ENCODE measurements around the gene ICE2.

Gene ICE2

GRCh38 chr15:60395276-60396011 is 83.5 kb downstream of the ICE2 start:
- ATAC-seq, result no peak
- TF ChIP-seq, protein P1, sequence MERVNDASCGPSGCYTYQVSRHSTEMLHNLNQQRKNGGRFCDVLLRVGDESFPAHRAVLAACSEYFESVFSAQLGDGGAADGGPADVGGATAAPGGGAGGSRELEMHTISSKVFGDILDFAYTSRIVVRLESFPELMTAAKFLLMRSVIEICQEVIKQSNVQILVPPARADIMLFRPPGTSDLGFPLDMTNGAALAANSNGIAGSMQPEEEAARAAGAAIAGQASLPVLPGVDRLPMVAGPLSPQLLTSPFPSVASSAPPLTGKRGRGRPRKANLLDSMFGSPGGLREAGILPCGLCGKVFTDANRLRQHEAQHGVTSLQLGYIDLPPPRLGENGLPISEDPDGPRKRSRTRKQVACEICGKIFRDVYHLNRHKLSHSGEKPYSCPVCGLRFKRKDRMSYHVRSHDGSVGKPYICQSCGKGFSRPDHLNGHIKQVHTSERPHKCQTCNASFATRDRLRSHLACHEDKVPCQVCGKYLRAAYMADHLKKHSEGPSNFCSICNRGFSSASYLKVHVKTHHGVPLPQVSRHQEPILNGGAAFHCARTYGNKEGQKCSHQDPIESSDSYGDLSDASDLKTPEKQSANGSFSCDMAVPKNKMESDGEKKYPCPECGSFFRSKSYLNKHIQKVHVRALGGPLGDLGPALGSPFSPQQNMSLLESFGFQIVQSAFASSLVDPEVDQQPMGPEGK (CRISPR knock-in tag; IDR thresholded peaks at IDR 0.05; ENCODE audit: borderline replicate concordance), result peak; percentile 29; the same call in 1 of the 2 replicates
- TF ChIP-seq ZFP30 (CRISPR knock-in tag; IDR thresholded peaks at IDR 0.05), result no peak

GRCh38 chr15:60394689-60395097 is 84.2 kb downstream of the ICE2 start:
- no peak for ATAC-seq
- TF ChIP-seq RARB (CRISPR knock-in tag; IDR thresholded peaks at IDR 0.05), result no peak
- no peak for TF ChIP-seq OSR1 (CRISPR knock-in tag; IDR thresholded peaks at IDR 0.05)
- TF ChIP-seq, protein P1 (CRISPR knock-in tag; IDR thresholded peaks at IDR 0.05; ENCODE audit: borderline replicate concordance), result peak; percentile 13; the same call in 1 of the 2 replicates
- no peak for TF ChIP-seq TCF4 (CRISPR knock-in tag; IDR thresholded peaks at IDR 0.05; ENCODE audit: borderline replicate concordance)
- no peak for TF ChIP-seq CSDC2 (CRISPR knock-in tag; IDR thresholded peaks at IDR 0.05)
- TF ChIP-seq ZC3H10 (CRISPR knock-in tag; IDR thresholded peaks at IDR 0.05), result no peak

DNA sequence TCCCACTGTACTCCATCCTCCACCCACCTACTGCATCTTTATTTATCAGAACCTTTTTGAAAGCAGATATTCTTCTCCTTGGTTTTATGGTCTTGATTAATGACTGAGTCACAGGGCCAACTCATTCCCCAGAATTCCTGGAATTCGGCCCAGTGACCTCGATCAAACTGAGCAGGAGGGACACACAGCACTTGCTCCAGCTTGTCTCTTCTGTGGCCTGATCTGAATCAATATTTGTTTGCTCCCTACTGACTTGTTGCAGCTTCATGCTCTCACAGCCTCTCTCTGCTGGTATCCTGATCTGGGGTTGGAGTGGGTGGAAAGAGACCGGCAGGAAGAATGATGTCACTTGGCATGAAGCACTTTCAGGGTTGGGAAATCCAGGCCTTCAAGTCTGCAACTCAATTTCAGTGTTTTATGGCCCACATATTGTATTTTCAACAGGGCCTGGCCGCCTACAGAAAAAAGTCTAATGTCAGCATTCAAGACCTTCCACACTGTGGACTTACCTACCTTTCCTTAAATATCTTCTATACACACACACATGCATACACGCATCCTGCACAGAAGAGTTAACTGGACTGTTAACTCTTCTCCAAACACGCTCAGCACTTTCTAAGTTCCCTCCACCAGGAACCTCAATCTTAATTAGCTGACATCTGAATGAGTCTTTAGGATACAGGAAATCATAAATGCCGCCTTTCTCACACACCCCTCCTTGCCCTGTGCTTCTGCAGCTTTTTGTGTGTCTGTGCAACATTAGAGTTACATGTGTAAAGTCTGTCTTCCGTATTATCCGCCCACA is 85.8 kb downstream of the ICE2 start:
- peak; percentile 58 for ATAC-seq
- TF ChIP-seq RARB (CRISPR knock-in tag; IDR thresholded peaks at IDR 0.05), result 0 out of 2 replicates have a peak, but pooled peaks have one; percentile 27
- no peak for TF ChIP-seq TCF4 (CRISPR knock-in tag; IDR thresholded peaks at IDR 0.05; ENCODE audit: borderline replicate concordance)
- TF ChIP-seq BACH2 (CRISPR knock-in tag; IDR thresholded peaks at IDR 0.05; ENCODE audit: borderline replicate concordance), result no peak
- TF ChIP-seq, protein P2, sequence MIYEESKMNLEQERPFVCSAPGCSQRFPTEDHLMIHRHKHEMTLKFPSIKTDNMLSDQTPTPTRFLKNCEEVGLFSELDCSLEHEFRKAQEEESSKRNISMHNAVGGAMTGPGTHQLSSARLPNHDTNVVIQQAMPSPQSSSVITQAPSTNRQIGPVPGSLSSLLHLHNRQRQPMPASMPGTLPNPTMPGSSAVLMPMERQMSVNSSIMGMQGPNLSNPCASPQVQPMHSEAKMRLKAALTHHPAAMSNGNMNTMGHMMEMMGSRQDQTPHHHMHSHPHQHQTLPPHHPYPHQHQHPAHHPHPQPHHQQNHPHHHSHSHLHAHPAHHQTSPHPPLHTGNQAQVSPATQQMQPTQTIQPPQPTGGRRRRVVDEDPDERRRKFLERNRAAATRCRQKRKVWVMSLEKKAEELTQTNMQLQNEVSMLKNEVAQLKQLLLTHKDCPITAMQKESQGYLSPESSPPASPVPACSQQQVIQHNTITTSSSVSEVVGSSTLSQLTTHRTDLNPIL (CRISPR knock-in tag; IDR thresholded peaks at IDR 0.05; ENCODE audit: low read depth), result peak; percentile 83
- TF ChIP-seq TOX (CRISPR knock-in tag; IDR thresholded peaks at IDR 0.05; ENCODE audit: borderline replicate concordance), result peak; percentile 34
- TF ChIP-seq PPARA (CRISPR knock-in tag; IDR thresholded peaks at IDR 0.05; ENCODE audit: borderline replicate concordance), result no peak
- 0 out of 2 replicates have a peak, but pooled peaks have one; percentile 5 for TF ChIP-seq ESRRG (CRISPR knock-in tag; IDR thresholded peaks at IDR 0.05)
- TF ChIP-seq ZNF8 (CRISPR knock-in tag; IDR thresholded peaks at IDR 0.05), result no peak
- TF ChIP-seq CSRNP3 (CRISPR knock-in tag; IDR thresholded peaks at IDR 0.05), result no peak; the same call in 1 of the 2 replicates
- no peak for TF ChIP-seq ZNF70 (CRISPR knock-in tag; IDR thresholded peaks at IDR 0.05)
- TF ChIP-seq TSHZ2 (CRISPR knock-in tag; IDR thresholded peaks at IDR 0.05), result no peak
- TF ChIP-seq SNAI2 (CRISPR knock-in tag; IDR thresholded peaks at IDR 0.05), result 0 out of 2 replicates have a peak, but pooled peaks have one; percentile 33
- TF ChIP-seq CSDC2 (CRISPR knock-in tag; IDR thresholded peaks at IDR 0.05), result no peak; the same call in none of the 2 replicates
- TF ChIP-seq, protein P3, sequence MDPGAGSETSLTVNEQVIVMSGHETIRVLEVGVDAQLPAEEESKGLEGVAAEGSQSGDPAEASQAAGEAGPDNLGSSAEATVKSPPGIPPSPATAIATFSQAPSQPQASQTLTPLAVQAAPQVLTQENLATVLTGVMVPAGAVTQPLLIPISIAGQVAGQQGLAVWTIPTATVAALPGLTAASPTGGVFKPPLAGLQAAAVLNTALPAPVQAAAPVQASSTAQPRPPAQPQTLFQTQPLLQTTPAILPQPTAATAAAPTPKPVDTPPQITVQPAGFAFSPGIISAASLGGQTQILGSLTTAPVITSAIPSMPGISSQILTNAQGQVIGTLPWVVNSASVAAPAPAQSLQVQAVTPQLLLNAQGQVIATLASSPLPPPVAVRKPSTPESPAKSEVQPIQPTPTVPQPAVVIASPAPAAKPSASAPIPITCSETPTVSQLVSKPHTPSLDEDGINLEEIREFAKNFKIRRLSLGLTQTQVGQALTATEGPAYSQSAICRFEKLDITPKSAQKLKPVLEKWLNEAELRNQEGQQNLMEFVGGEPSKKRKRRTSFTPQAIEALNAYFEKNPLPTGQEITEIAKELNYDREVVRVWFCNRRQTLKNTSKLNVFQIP (CRISPR knock-in tag; IDR thresholded peaks at IDR 0.05; ENCODE audit: borderline replicate concordance, low read depth), result no peak
- peak; percentile 30; the same call in 1 of the 2 replicates for TF ChIP-seq ZFP30 (CRISPR knock-in tag; IDR thresholded peaks at IDR 0.05)
- TF ChIP-seq ZNF565 (CRISPR knock-in tag; conservative IDR thresholded peaks at IDR 0.05; ENCODE audit: low read depth), result no peak
- TF ChIP-seq ZC3H10 (CRISPR knock-in tag; IDR thresholded peaks at IDR 0.05), result peak; percentile 45
- TF ChIP-seq, protein P1 (CRISPR knock-in tag; IDR thresholded peaks at IDR 0.05; ENCODE audit: borderline replicate concordance), result peak; percentile 44
- no peak for TF ChIP-seq ARNTL (CRISPR knock-in tag; IDR thresholded peaks at IDR 0.05; ENCODE audit: borderline replicate concordance, low read depth)
- no peak; the same call in 1 of the 2 replicates for TF ChIP-seq GLIS3 (CRISPR knock-in tag; IDR thresholded peaks at IDR 0.05)
- TF ChIP-seq ZFP3 (CRISPR knock-in tag; IDR thresholded peaks at IDR 0.05), result peak; percentile 48; the same call in 1 of the 2 replicates
- no peak for TF ChIP-seq OSR1 (CRISPR knock-in tag; IDR thresholded peaks at IDR 0.05)
